GM21723 (cell line): Measurements from ENCODE around the gene KCND2.
"Not testable (repeated sequence)": the region's sequence is repeated elsewhere in the genome, so short reads cannot be mapped to it uniquely, and the experiment has no call there.

Source experiments
- ATAC-seq: cut with Tn5 transposase; IDR thresholded peaks from one replicate; pipeline ENCODE4 v1.9.1; 2021; ENCODE audit warnings: mild to moderate bottlenecking, moderate library complexity; ENCODE audit not compliant: unreplicated experiment

The KCND2 gene

DNA sequence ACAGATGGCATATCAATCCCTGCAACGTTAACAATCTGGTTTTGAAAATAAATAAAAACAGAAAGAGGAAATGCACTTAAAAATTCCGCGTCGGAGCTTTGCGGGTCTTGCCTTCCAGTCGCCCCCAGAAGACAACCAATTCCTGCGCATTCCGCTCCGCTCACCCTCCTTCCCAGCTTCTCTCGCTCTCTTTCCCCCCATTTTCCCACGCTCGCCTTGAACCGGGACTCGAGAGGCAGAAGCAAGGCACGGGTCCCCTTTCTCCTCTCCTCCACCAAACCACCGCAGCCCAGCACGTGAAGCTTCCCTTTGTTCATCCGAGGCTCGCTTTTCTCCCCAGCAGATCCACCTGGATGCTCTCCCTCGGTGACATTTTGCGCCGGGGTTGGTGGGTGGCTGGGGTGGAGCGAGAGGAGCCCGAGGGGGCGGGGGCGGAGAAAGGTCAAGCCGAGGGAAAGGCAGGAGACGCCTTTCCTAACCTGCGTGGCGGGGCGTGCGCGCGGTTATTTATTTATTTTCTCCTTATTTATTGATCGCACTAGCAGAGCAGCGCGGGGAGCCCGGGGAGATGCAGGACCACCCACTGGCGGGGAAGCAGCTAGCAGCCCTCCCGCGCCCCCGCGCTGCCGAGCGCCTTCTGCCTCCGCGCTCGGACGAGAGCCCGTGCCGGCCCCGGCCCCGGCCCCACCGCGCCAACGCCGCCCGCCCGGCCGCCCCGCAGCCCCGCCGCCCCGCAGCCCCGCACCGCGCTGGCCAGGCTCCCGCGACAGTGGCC, at the start of gene KCND2:
Gene KCND2, plus strand, starts transcription at position 475 of the 775 bp plus-strand sequence.
- ATAC-seq: peak; percentile 44

GRCh38 chr7:120226188-120226587, 46.8 kb upstream of the KCND2 start:
- no peak for ATAC-seq

- ATAC-seq: no peak
Observed at GRCh38 chr7:120227255-120227654, 45.7 kb upstream of the KCND2 start.

DNA sequence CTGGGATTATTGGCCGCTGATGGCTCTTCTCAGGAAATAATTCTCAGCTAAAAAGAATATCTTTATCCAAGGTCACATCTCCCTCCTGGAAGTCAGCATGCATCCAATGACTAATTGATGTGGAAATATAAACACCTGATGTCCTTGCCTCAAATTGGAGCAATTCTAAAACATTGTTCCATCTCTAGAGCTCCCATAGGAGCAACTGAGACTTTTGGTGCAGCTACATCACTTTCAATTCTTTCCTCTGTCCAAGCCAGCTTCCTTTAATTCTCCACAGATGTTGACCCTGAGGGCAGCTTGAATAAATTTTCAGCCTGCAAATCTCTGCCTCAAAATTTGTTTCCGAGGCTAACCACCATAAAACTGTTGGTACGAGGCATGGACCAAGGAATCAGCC, 43.9 kb upstream of the KCND2 start:
- no peak for ATAC-seq

- ATAC-seq: no peak
Observed at GRCh38 chr7:120233338-120233737, 39.6 kb upstream of the KCND2 start.

DNA sequence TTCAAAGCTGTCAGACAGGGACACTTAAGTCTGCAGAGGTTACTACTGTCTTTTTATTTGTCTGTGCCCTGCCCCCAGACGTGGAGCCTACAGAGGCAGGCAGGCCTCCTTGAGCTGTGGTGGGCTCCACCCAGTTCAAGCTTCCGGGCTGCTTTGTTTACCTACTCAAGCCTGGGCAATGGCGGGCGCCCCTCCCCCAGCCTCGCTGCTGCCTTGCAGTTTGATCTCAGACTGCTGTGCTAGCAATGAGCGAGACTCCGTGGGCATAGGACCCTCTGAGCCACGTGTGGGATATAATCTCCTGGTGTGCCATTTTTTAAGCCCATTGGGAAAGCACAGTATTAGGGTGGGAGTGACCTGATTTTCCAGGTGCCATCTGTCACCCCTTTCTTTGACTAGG, 32.6 kb upstream of the KCND2 start:
- ATAC-seq: not testable (repeated sequence)

- ATAC-seq: no peak
Observed at GRCh38 chr7:120241973-120242372, 31.0 kb upstream of the KCND2 start.

DNA sequence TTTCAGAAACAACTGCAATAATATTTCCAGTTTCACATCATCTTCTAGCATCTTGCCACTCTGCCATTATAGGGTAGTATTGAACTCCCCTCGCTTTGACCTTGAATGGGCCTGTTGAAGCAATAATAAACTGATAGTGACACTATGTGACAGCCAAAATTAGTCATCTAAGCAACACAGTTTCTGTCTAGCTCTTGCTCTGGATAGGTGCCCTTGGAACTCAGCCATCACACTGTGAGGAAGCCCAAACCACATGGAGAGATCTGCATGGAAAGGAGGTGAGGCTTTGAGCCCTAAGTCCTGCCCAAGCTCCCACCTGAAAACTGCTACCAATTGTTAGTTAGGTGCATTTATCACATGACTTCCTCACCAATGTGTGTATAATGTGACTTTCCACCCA, 18.1 kb upstream of the KCND2 start:
- no peak for ATAC-seq

GRCh38 chr7:120256344-120257070, 16.5 kb upstream of the KCND2 start:
- no peak for ATAC-seq

DNA sequence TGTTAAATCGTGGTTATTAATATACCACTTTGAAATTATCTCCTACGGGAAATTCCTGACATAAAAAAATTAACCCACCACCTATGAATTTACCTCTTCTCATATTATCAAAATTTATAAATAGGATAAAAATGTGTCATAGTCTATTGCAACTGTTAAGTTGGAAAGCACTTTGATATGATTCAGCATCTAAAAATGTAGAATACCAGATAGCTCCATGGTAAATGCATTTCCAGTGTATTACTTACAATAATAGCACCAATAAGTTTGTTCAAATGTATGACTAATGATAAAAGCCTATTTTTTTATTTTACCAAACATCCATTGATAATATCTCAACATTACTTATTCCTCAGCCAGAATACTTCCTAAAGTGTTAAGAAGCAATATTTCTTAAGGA, 13.6 kb upstream of the KCND2 start:
- no peak for ATAC-seq

- ATAC-seq: no peak
Observed at GRCh38 chr7:120260111-120260510, 12.9 kb upstream of the KCND2 start.

GRCh38 chr7:120272261-120272660, 714 bp upstream of the KCND2 start:
- peak; percentile 49 for ATAC-seq

GRCh38 chr7:120273476-120273975, 551 bp downstream of the KCND2 start:
- ATAC-seq: peak; percentile 74

DNA sequence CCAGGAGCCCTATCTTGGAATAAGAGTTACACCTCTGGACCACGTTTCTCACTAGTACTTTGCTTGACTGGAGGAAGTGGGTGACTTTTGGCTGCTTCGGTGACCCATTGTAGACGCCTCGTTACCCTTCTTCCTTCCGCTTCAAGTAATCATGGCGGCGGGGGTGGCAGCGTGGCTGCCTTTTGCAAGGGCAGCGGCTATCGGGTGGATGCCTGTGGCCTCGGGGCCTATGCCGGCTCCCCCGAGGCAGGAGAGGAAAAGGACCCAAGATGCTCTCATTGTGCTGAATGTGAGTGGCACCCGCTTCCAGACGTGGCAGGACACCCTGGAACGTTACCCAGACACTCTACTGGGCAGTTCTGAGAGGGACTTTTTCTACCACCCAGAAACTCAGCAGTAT, 1.5 kb downstream of the KCND2 start:
- no peak for ATAC-seq

DNA sequence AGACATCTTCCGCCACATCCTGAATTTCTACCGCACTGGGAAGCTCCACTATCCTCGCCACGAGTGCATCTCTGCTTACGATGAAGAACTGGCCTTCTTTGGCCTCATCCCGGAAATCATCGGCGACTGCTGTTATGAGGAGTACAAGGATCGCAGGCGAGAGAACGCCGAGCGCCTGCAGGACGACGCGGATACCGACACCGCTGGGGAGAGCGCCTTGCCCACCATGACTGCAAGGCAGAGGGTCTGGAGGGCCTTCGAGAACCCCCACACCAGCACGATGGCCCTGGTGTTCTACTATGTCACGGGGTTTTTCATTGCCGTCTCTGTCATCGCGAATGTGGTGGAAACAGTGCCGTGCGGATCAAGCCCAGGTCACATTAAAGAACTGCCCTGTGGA, 1.9 kb downstream of the KCND2 start:
- no peak for ATAC-seq

- ATAC-seq: no peak
Observed at GRCh38 chr7:120276720-120277119, 3.7 kb downstream of the KCND2 start.

DNA sequence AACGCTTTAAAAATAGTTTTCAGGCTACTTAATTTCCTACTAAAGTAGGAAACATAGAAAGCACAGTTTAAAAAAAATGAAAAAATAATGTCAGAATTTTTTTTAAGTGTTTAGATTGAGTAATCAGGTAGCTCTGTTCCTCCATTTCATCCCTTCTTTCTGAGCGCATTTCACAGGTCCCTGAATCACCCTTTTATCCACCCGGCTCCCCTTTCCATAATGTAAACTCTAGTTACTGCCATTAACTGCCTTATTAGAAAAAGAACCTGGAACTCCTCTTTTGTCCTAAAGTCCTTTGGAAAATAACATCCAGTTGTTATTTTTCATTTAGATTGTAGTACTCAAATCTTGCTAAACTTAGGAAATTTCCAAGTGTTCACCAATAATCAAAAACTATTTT, 5.8 kb downstream of the KCND2 start:
- no peak for ATAC-seq

GRCh38 chr7:120280743-120281142, 7.8 kb downstream of the KCND2 start:
- no peak for ATAC-seq

- ATAC-seq: no peak
Observed at GRCh38 chr7:120293027-120293426, 20.1 kb downstream of the KCND2 start.

DNA sequence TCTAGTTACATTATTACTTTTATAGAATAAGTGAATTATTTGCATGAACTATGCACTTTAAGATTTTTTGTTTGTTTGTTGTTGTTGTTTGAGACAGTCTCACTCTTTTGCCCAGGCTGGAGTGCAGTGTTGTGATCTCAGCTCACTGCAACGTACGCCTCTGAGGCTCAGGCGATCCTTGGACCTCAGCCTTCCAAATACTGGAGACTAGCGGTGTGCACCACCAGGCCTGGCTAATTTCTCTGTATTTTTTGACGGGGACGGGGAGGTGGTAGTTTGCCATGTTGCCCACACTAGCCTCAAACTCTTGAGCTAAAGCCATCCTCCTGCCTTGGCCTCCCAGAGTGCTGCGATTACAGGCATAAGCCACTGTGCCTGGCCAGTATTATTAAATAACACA, 29.2 kb downstream of the KCND2 start:
- no peak for ATAC-seq

DNA sequence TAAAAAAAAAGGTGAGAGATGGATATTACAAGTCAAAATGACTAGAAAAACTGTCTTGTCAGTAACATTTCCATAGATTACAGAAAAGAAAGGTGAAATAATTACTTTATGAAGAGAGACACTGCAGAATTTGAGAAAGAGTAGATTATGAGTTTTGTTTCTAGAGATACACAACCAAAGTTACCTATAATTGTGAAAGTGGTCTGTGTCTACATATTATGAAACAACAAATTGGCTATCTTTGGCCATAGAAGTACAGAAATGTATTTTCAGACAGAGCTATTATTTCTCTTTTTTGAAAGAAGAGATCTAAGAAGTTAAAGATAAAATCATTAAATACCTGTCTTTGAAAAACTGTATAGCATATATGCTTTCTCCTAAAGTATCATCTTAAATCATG, 30.1 kb downstream of the KCND2 start:
- peak; percentile 63 for ATAC-seq

GRCh38 chr7:120304674-120305073, 31.7 kb downstream of the KCND2 start:
- no peak for ATAC-seq
